ENCODE measurements around the gene ISG20L2. TPM values are rescaled to one million over a fixed set of nuclear protein-coding genes. Genes with fewer than 3 reads are reported as not detected.

ISG20L2 gene
- total RNA-seq, 2 experiments from 2014 or later, result 44.2 to 50.9 TPM

DNA sequence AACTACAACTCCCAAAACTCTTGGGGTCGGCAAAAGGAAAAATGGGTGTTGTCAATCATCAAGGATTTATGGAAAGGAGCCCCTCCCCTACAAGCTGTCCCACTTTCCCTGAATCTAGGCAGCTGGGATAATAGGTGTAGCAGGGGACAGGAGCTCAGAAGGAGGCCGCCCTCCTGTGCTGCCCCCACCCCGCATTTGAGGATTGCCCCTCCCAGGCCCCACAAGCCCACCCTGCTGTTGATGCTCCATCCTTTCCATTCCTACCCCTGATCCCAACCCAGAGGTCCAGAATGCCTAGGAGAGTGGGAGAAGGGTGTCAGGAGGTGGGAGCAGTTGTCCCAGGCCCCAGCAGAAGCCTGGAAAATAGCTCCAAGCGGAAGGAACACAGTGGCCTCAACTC, 14.2 kb upstream of the ISG20L2 start:
- POLR2A ChIA-PET, result interaction anchor here (3.0 to 3.6 kb wide), 2 partner anchors 15 to 25 kb away, joined by 107 to 169 read pairs; partner anchors contain the start of genes ISG20L2, METTL25B and PRCC
- CTCF ChIA-PET, result interaction anchor here (0.8 to 6.3 kb wide), 2 partner anchors 15 to 24 kb away, joined by 4 to 62 read pairs; partner anchors contain the start of genes ISG20L2, METTL25B and PRCC
- no peak overlapping the region for H3K4me3 ChIP-seq (ENCODE audit: low read length)
- H3K27ac ChIP-seq (ENCODE audit: low read depth in 1 of 2, low read length in 2 of 2), result no peak overlapping the region
- Mint-ChIP-seq H3K4me3 (peak overlapping the region; percentile 30), H3K9me3 (peaks cover 2% of the 10 kb centered on the region), H3K4me1 (ENCODE audit: low read depth) (peaks cover 56% of the 10 kb centered on the region), H3K36me3 (ENCODE audit: low read depth) (peaks cover 62% of the 10 kb centered on the region), H3K27ac (peak overlapping the region; percentile 89), H3K27me3 (no peaks in the 10 kb centered on the region)
- no peaks in the 10 kb centered on the region for H3K27me3 ChIP-seq (ENCODE audit: control insufficient read depth in 1 of 2, insufficient read depth in 2 of 2, low read length in 2 of 2)
- H3K9me3 ChIP-seq (ENCODE audit: control insufficient read depth in 1 of 2, insufficient read depth in 1 of 2, low read length in 2 of 2), result peaks cover 0 to 3% of the 10 kb centered on the region in 2 experiments
- TF ChIP-seq, protein P1, sequence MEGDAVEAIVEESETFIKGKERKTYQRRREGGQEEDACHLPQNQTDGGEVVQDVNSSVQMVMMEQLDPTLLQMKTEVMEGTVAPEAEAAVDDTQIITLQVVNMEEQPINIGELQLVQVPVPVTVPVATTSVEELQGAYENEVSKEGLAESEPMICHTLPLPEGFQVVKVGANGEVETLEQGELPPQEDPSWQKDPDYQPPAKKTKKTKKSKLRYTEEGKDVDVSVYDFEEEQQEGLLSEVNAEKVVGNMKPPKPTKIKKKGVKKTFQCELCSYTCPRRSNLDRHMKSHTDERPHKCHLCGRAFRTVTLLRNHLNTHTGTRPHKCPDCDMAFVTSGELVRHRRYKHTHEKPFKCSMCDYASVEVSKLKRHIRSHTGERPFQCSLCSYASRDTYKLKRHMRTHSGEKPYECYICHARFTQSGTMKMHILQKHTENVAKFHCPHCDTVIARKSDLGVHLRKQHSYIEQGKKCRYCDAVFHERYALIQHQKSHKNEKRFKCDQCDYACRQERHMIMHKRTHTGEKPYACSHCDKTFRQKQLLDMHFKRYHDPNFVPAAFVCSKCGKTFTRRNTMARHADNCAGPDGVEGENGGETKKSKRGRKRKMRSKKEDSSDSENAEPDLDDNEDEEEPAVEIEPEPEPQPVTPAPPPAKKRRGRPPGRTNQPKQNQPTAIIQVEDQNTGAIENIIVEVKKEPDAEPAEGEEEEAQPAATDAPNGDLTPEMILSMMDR (IDR thresholded peaks at IDR 0.05), result no peak
- ATAC-seq (ENCODE audit: poor library complexity), result no peak
- intact Hi-C loops (cut with DNase I, micrococcal nuclease), result loop anchor here in 1 of 2 experiments (5.0 to 10.0 kb wide), 3 partner anchors 460 to 690 kb away; partner anchors contain the start of genes LAMTOR2, PMF1, SMG5 and TMEM79
- H3K4me1 ChIP-seq (ENCODE audit: insufficient read depth, low read length), result peaks cover 46% of the 10 kb centered on the region
- H3K36me3 ChIP-seq (ENCODE audit: insufficient read depth, low read length), result peaks cover 41% of the 10 kb centered on the region
- no peak for DNase-seq

DNA sequence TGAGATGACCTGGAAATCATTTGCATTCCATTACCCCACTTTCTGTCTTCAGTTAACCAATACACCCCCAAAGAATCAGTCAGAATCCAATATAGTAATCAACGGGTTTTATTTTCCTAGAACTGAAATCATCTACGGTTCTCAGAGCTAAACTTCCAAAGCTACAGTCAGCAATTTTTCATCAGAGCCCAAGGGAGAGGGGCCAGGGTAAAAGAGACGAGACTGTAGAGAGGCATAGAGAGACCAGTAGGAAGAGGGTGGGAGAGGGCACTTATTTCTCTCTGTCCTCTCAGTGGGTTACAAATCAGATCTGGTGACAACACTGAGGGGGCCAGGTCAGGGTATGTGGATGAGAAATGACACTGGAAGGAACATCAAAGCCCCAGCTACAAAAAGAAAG, 13.5 kb upstream of the ISG20L2 start:
- no peaks in the 10 kb centered on the region for H3K27me3 ChIP-seq (ENCODE audit: control insufficient read depth in 1 of 2, insufficient read depth in 2 of 2, low read length in 2 of 2)
- intact Hi-C loops (cut with DNase I, micrococcal nuclease), result loop anchor here in 1 of 2 experiments (5.0 to 10.0 kb wide), 3 partner anchors 460 to 690 kb away; partner anchors contain the start of genes LAMTOR2, PMF1, SMG5 and TMEM79
- peaks cover 49% of the 10 kb centered on the region for H3K4me1 Mint-ChIP-seq (ENCODE audit: low read depth)
- H3K9me3 Mint-ChIP-seq, result peaks cover 2% of the 10 kb centered on the region
- no peak overlapping the region for H3K4me3 ChIP-seq (ENCODE audit: low read length)
- TF ChIP-seq, protein P1 (IDR thresholded peaks at IDR 0.05), result no peak
- no peaks in the 10 kb centered on the region for H3K27me3 Mint-ChIP-seq
- no peak for ATAC-seq (ENCODE audit: poor library complexity)
- peak overlapping the region; percentile 94 for H3K4me3 Mint-ChIP-seq
- peak overlapping the region; percentile 70 to 75 for H3K27ac ChIP-seq (ENCODE audit: low read depth in 1 of 2, low read length in 2 of 2)
- ChIA-PET POLR2A (interaction anchor here (1.5 to 3.6 kb wide), 5 partner anchors 9 to 36 kb away, joined by 5 to 169 read pairs (median 74); partner anchors contain the start of genes CRABP2, HDGF, ISG20L2 and METTL25B), CTCF (interaction anchor here (0.9 to 6.3 kb wide), 2 partner anchors 10 to 15 kb away, joined by 3 to 62 read pairs; partner anchors contain the start of genes HDGF, ISG20L2 and METTL25B)
- peaks cover 70% of the 10 kb centered on the region for H3K36me3 Mint-ChIP-seq (ENCODE audit: low read depth)
- H3K4me1 ChIP-seq (ENCODE audit: insufficient read depth, low read length), result peaks cover 38% of the 10 kb centered on the region
- peaks cover 46% of the 10 kb centered on the region for H3K36me3 ChIP-seq (ENCODE audit: insufficient read depth, low read length)
- peak overlapping the region; percentile 89 for H3K27ac Mint-ChIP-seq
- peaks cover 0 to 3% of the 10 kb centered on the region in 2 experiments for H3K9me3 ChIP-seq (ENCODE audit: control insufficient read depth in 1 of 2, insufficient read depth in 1 of 2, low read length in 2 of 2)
- DNase-seq, result no peak

DNA sequence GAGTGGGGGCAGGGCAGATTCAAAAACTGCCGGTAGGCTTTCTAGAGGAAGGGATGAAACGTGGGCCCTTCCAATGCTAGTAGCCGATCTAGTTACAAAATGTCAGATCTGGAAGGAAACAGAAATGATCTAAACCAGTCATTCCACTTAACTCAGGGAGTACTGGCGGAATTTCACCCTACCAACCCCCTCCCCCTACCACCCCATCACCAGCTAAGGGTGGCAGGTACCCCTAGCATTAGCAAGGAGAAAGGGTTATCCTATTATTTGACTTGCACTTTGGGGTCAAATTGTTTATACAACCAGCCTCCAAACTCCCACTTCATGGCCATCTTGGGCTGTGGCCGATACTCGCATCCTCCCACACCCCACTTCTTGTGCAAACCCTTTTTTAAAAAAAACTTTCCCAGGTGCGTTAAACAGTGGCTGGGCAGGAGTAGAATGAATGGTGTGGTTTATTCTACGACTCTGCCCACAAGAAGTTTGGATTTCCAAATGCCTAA, 13.0 kb upstream of the ISG20L2 start:
- Mint-ChIP-seq H3K4me1 (ENCODE audit: low read depth) (peaks cover 46% of the 10 kb centered on the region), H3K27ac (peak overlapping the region; percentile 89), H3K9me3 (peaks cover 2% of the 10 kb centered on the region), H3K27me3 (no peaks in the 10 kb centered on the region), H3K36me3 (ENCODE audit: low read depth) (peaks cover 72% of the 10 kb centered on the region), H3K4me3 (peak overlapping the region; percentile 94)
- CTCF ChIA-PET, result interaction anchor here (0.9 to 6.3 kb wide), 8 partner anchors 10 to 119 kb away, joined by 3 to 62 read pairs (median 6); partner anchors contain the start of genes HDGF, ISG20L2, METTL25B and NTRK1
- H3K36me3 ChIP-seq (ENCODE audit: insufficient read depth, low read length), result peaks cover 51% of the 10 kb centered on the region
- TF ChIP-seq, protein P1 (IDR thresholded peaks at IDR 0.05), result no peak
- ATAC-seq (ENCODE audit: poor library complexity) (no peak), DNase-seq (no peak)
- intact Hi-C loops (cut with DNase I, micrococcal nuclease), result loop anchor here (1.0 to 10.0 kb wide), 6 partner anchors 10 to 689 kb away; partner anchors contain the start of genes HDGF (in 2 of the 2), LAMTOR2 (in 1 of the 2), PMF1 (in 1 of the 2) and PRCC (in 1 of the 2)
- H3K9me3 ChIP-seq (ENCODE audit: control insufficient read depth in 1 of 2, insufficient read depth in 1 of 2, low read length in 2 of 2), result peaks cover 0 to 3% of the 10 kb centered on the region in 2 experiments
- H3K27me3 ChIP-seq (ENCODE audit: control insufficient read depth in 1 of 2, insufficient read depth in 2 of 2, low read length in 2 of 2), result no peaks in the 10 kb centered on the region
- POLR2A ChIA-PET, result interaction anchor here (0.6 to 3.6 kb wide), 12 partner anchors 10 to 459 kb away, joined by 3 to 169 read pairs (median 5); partner anchors contain the start of genes CRABP2, HDGF, ISG20L2 and MEF2D
- H3K4me1 ChIP-seq (ENCODE audit: insufficient read depth, low read length), result peaks cover 34% of the 10 kb centered on the region
- peak overlapping the region; percentile 33 for H3K4me3 ChIP-seq (ENCODE audit: low read length)
- peak overlapping the region; percentile 70 to 75 for H3K27ac ChIP-seq (ENCODE audit: low read depth in 1 of 2, low read length in 2 of 2)
